IPS-18a (cell line): ENCODE measurements around the gene KSR2.
"Not testable (repeated sequence)": the region's sequence is repeated elsewhere in the genome, so short reads cannot be mapped to it uniquely, and the experiment has no call there.

ENCODE experiments used
- H3K27ac ChIP-seq: one replicate; pipeline ENCODE4 v1.5.1; 2013; ENCODE audit warnings: low read length
- H3K27me3 ChIP-seq: one replicate; pipeline ENCODE4 v1.6.1; 2013; ENCODE audit warnings: mild to moderate bottlenecking, low read length; ENCODE audit not compliant: control insufficient read depth, insufficient read depth
- H3K36me3 ChIP-seq: one replicate; pipeline ENCODE4 v1.6.1; 2013; ENCODE audit warnings: low read depth, low read length; ENCODE audit not compliant: control insufficient read depth
- H3K4me1 ChIP-seq: one replicate; pipeline ENCODE4 v1.6.1; 2013; ENCODE audit warnings: low read depth, low read length; ENCODE audit not compliant: control insufficient read depth
- H3K4me3 ChIP-seq: one replicate; pipeline ENCODE4 v1.5.1; 2013; ENCODE audit warnings: low read length
- H3K9ac ChIP-seq: one replicate; pipeline ENCODE4 v1.6.1; 2013; ENCODE audit warnings: mild to moderate bottlenecking, low read length, moderate library complexity
- H3K9me3 ChIP-seq: one replicate; pipeline ENCODE4 v1.6.1; 2013; ENCODE audit warnings: low read depth, low read length; ENCODE audit not compliant: control insufficient read depth

KSR2 gene

GRCh38 chr12:117807946-117808345, 160.8 kb downstream of the KSR2 start:
- Histone ChIP-seq H3K27ac (no peak overlapping the region), H3K9ac (no peak overlapping the region), H3K4me3 (no peak overlapping the region), H3K36me3 (no peaks in the 10 kb centered on the region), H3K9me3 (no peaks in the 10 kb centered on the region), H3K27me3 (no peaks in the 10 kb centered on the region), H3K4me1 (no peaks in the 10 kb centered on the region)

GRCh38 chr12:117807355-117807754, 161.4 kb downstream of the KSR2 start:
- H3K9ac ChIP-seq = no peak overlapping the region
- no peak overlapping the region for H3K4me3 ChIP-seq
- no peaks in the 10 kb centered on the region for H3K9me3 ChIP-seq
- no peak overlapping the region for H3K27ac ChIP-seq
- H3K4me1 ChIP-seq = no peaks in the 10 kb centered on the region
- no peaks in the 10 kb centered on the region for H3K27me3 ChIP-seq
- H3K36me3 ChIP-seq = no peaks in the 10 kb centered on the region

GRCh38 chr12:117805865-117806264, 162.9 kb downstream of the KSR2 start:
- Histone ChIP-seq H3K27me3 (no peaks in the 10 kb centered on the region), H3K9ac (no peak overlapping the region), H3K27ac (no peak overlapping the region), H3K4me3 (no peak overlapping the region), H3K9me3 (no peaks in the 10 kb centered on the region), H3K4me1 (no peaks in the 10 kb centered on the region), H3K36me3 (no peaks in the 10 kb centered on the region)

- H3K4me3 ChIP-seq = no peak overlapping the region
- no peak overlapping the region for H3K27ac ChIP-seq
- H3K4me1 ChIP-seq = no peaks in the 10 kb centered on the region
- H3K9me3 ChIP-seq = no peaks in the 10 kb centered on the region
- no peak overlapping the region for H3K9ac ChIP-seq
- H3K36me3 ChIP-seq = no peaks in the 10 kb centered on the region
- H3K27me3 ChIP-seq = no peaks in the 10 kb centered on the region
These were observed 165.8 kb downstream of the KSR2 start for GRCh38 chr12:117803001-117803400.

- not testable (repeated sequence) for H3K36me3 ChIP-seq, H3K27ac ChIP-seq, H3K27me3 ChIP-seq, H3K4me3 ChIP-seq, H3K9ac ChIP-seq, H3K9me3 ChIP-seq, H3K4me1 ChIP-seq
These were observed 168.1 kb downstream of the KSR2 start for GRCh38 chr12:117800711-117801110.

- H3K4me1 ChIP-seq = no peaks in the 10 kb centered on the region
- H3K4me3 ChIP-seq = no peak overlapping the region
- H3K27ac ChIP-seq = no peak overlapping the region
- H3K27me3 ChIP-seq = no peaks in the 10 kb centered on the region
- H3K9ac ChIP-seq = no peak overlapping the region
- no peaks in the 10 kb centered on the region for H3K9me3 ChIP-seq
- no peaks in the 10 kb centered on the region for H3K36me3 ChIP-seq
These were observed 171.6 kb downstream of the KSR2 start for GRCh38 chr12:117797202-117797601.

GRCh38 chr12:117792877-117793424, 175.8 kb downstream of the KSR2 start:
- Histone ChIP-seq H3K27ac (no peak overlapping the region), H3K27me3 (no peaks in the 10 kb centered on the region), H3K36me3 (no peaks in the 10 kb centered on the region), H3K4me1 (peaks cover 18% of the 10 kb centered on the region), H3K9me3 (no peaks in the 10 kb centered on the region), H3K4me3 (no peak overlapping the region), H3K9ac (no peak overlapping the region)

- no peaks in the 10 kb centered on the region for H3K27me3 ChIP-seq
- H3K36me3 ChIP-seq = no peaks in the 10 kb centered on the region
- H3K4me1 ChIP-seq = peaks cover 18% of the 10 kb centered on the region
- H3K9me3 ChIP-seq = no peaks in the 10 kb centered on the region
- no peak overlapping the region for H3K27ac ChIP-seq
- H3K9ac ChIP-seq = no peak overlapping the region
- H3K4me3 ChIP-seq = no peak overlapping the region
These were observed 176.3 kb downstream of the KSR2 start for GRCh38 chr12:117792471-117792870.

- H3K9ac ChIP-seq = no peak overlapping the region
- H3K36me3 ChIP-seq = no peaks in the 10 kb centered on the region
- no peak overlapping the region for H3K27ac ChIP-seq
- peaks cover 18% of the 10 kb centered on the region for H3K4me1 ChIP-seq
- H3K27me3 ChIP-seq = no peaks in the 10 kb centered on the region
- no peaks in the 10 kb centered on the region for H3K9me3 ChIP-seq
- no peak overlapping the region for H3K4me3 ChIP-seq
These were observed 177.8 kb downstream of the KSR2 start for GRCh38 chr12:117790948-117791347.

GRCh38 chr12:117790198-117790597, 178.6 kb downstream of the KSR2 start:
- Histone ChIP-seq H3K4me1 (peaks cover 18% of the 10 kb centered on the region), H3K9ac (no peak overlapping the region), H3K27ac (no peak overlapping the region), H3K27me3 (no peaks in the 10 kb centered on the region), H3K4me3 (no peak overlapping the region), H3K36me3 (no peaks in the 10 kb centered on the region), H3K9me3 (no peaks in the 10 kb centered on the region)

- Histone ChIP-seq H3K9me3 (no peaks in the 10 kb centered on the region), H3K36me3 (no peaks in the 10 kb centered on the region), H3K27ac (no peak overlapping the region), H3K9ac (no peak overlapping the region), H3K27me3 (no peaks in the 10 kb centered on the region), H3K4me3 (no peak overlapping the region), H3K4me1 (peaks cover 18% of the 10 kb centered on the region)
These were observed 179.4 kb downstream of the KSR2 start for GRCh38 chr12:117789195-117789912.

GRCh38 chr12:117778656-117779055, 190.1 kb downstream of the KSR2 start:
- H3K27ac ChIP-seq = no peak overlapping the region
- H3K27me3 ChIP-seq = no peaks in the 10 kb centered on the region
- no peak overlapping the region for H3K4me3 ChIP-seq
- no peaks in the 10 kb centered on the region for H3K36me3 ChIP-seq
- no peak overlapping the region for H3K9ac ChIP-seq
- no peaks in the 10 kb centered on the region for H3K9me3 ChIP-seq
- H3K4me1 ChIP-seq = no peaks in the 10 kb centered on the region
